HepG2 (cell line): Measurements from ENCODE around the gene EGFL8.

Experiments
- CHD4 ChIP-seq: fragments of 200-600 bp; sonication (generic); IDR thresholded peaks from 2 replicates; pipeline ENCODE4 v1.7.0; 2017; ENCODE audit warnings: mild to moderate bottlenecking, low read length, borderline replicate concordance
- EHMT2 ChIP-seq: fragments of 200-600 bp; sonication (generic); IDR thresholded peaks from 2 replicates; pipeline ENCODE4 v1.7.0; 2017; ENCODE audit warnings: antibody characterized with exemption, low read depth, low read length, borderline replicate concordance
- EP300 ChIP-seq, 3 experiments: sonication (generic) in 1 of 3; formaldehyde crosslinking in 1 of 3; IDR thresholded peaks; 2 replicates each; pipeline versions ENCODE4 v1.5.1 to v1.6.1; 2011 to 2020; ENCODE audit warnings: low read depth in 2 of 3, low read length in 2 of 3, borderline replicate concordance in 1 of 3, improper control_type of control experiment in 1 of 3, mild to moderate bottlenecking in 1 of 3, missing genetic modification reagents in 1 of 3, moderate library complexity in 1 of 3
- ESRRA ChIP-seq: sonication (generic); formaldehyde crosslinking; IDR thresholded peaks from 2 replicates; pipeline ENCODE4 v1.5.1; 2020; ENCODE audit warnings: mild to moderate bottlenecking, low read depth, missing genetic modification reagents
- EZH2 ChIP-seq: conservative IDR thresholded peaks from 2 replicates; pipeline ENCODE4 v1.6.1; 2012; ENCODE audit warnings: mild to moderate bottlenecking, low read depth, low read length, moderate library complexity
- NKX3-1 ChIP-seq: sonication (generic); formaldehyde crosslinking; IDR thresholded peaks from 2 replicates; pipeline ENCODE4 v1.5.0; 2020; ENCODE audit warnings: missing genetic modification reagents
- POLR2AphosphoS5 ChIP-seq: IDR thresholded peaks from 2 replicates; pipeline ENCODE4 v1.6.1; 2012; ENCODE audit warnings: low read depth, low read length
- RNF2 ChIP-seq: fragments of 450-650 bp; conservative IDR thresholded peaks from 2 replicates; pipeline ENCODE4 v1.6.1; 2016; ENCODE audit warnings: low read depth
- SMC3 ChIP-seq: IDR thresholded peaks from 2 replicates; pipeline ENCODE4 v1.6.1; 2011; ENCODE audit warnings: low read length, improper control_type of control experiment
- TFE3 ChIP-seq: IDR thresholded peaks from 2 replicates; pipeline ENCODE4 v1.6.1; 2016
- TGIF2 ChIP-seq: IDR thresholded peaks from 2 replicates; pipeline ENCODE4 v1.6.1; 2016; ENCODE audit warnings: control low read depth, missing compliant biosample characterization
- ZNF550 ChIP-seq: sonication (generic); formaldehyde crosslinking; IDR thresholded peaks from 2 replicates; pipeline ENCODE4 v1.4.0; 2020; ENCODE audit warnings: mild to moderate bottlenecking, missing genetic modification reagents, borderline replicate concordance
- TF ChIP-seq, protein P1 (sequence below): sonication (generic); formaldehyde crosslinking; conservative IDR thresholded peaks from 2 replicates; pipeline ENCODE4 v1.4.0; 2020; ENCODE audit warnings: missing genetic modification reagents

DNA sequence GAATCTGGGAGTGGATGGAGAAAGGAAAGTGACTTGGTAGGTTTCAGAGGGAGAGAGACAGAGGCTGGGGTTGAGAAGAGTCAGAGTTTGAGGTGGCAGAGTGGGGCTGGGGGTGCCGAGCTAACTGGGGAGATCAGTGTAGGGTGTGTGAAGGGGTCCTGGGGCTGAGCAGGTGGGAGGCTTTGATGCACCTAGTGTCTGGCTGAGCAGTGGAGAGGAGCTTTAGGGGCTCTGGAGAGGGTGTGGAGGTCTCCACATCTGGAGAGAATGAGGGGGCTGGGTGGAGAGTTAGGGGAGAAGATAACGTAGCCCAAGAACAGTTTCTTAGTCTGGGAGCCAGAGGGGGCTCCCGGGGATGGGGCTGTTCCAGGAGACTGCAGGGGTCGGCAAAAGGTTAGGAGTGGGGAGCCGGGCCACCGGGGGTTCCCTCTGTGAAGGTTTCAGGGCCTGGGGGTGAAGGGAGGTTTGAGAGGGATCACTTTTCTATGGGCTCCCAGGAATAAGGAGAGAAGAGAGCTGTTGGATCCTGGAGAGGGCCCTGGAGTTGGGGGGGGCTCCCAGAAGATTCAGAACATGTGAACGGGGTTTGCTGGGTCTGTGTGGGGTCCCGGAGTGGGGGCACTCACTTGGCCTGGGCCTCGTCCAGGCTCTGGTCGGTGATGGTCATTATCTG, 24.8 kb downstream of the EGFL8 start:
- TF ChIP-seq, protein P1, sequence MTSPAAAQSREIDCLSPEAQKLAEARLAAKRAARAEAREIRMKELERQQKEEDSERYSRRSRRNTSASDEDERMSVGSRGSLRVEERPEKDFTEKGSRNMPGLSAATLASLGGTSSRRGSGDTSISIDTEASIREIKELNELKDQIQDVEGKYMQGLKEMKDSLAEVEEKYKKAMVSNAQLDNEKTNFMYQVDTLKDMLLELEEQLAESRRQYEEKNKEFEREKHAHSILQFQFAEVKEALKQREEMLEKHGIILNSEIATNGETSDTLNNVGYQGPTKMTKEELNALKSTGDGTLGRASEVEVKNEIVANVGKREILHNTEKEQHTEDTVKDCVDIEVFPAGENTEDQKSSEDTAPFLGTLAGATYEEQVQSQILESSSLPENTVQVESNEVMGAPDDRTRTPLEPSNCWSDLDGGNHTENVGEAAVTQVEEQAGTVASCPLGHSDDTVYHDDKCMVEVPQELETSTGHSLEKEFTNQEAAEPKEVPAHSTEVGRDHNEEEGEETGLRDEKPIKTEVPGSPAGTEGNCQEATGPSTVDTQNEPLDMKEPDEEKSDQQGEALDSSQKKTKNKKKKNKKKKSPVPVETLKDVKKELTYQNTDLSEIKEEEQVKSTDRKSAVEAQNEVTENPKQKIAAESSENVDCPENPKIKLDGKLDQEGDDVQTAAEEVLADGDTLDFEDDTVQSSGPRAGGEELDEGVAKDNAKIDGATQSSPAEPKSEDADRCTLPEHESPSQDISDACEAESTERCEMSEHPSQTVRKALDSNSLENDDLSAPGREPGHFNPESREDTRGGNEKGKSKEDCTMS (CRISPR knock-in tag), result no peak
- TF ChIP-seq ZNF550 (CRISPR knock-in tag) (no peak), TGIF2 (CRISPR knock-in tag) (no peak), SMC3 (no peak), EZH2 (no peak), RNF2 (no peak), EHMT2 (no peak), POLR2AphosphoS5 (no peak), TFE3 (CRISPR knock-in tag) (no peak), ESRRA (CRISPR knock-in tag) (no peak), CHD4 (no peak), NKX3-1 (CRISPR knock-in tag) (no peak), EP300 (IDR thresholded peaks at IDR 0.05; ENCODE audit: low read depth in 2 of 2, low read length in 2 of 2) (no peak), EP300 (CRISPR knock-in tag; IDR thresholded peaks at IDR 0.05; ENCODE audit: borderline replicate concordance) (no peak)
